ENCODE measurements around the gene NXPH1.
A peak's percentile ranks its signal among the peaks of the same experiment; 100 is the strongest.
"Not testable (repeated sequence)": the region's sequence is repeated elsewhere in the genome, so short reads cannot be mapped to it uniquely, and the experiment has no call there.

NXPH1 gene

GRCh38 chr7:8668627-8669500, 235.5 kb downstream of the NXPH1 start:
- no peaks in the 10 kb centered on the region for H3K27me3 ChIP-seq (replicated peaks; ENCODE audit: control insufficient read depth, insufficient read depth, low read length)
- no peak overlapping the region for H3K9ac ChIP-seq (ENCODE audit: low read length)
- peaks cover 11% of the 10 kb centered on the region for H3K9me3 ChIP-seq (ENCODE audit: control insufficient read depth, low read length)
- no peak for DNase-seq (ENCODE audit: low read depth)
- H3K36me3 ChIP-seq (ENCODE audit: control insufficient read depth, insufficient read depth, low read length, severe bottlenecking), result no peaks in the 10 kb centered on the region
- H3K4me1 ChIP-seq (ENCODE audit: control insufficient read depth, insufficient read depth, low read length), result no peaks in the 10 kb centered on the region
- H3K4me3 ChIP-seq (ENCODE audit: low read length), result no peak overlapping the region

GRCh38 chr7:8669501-8669851, 236.1 kb downstream of the NXPH1 start:
- Histone ChIP-seq H3K9me3 (ENCODE audit: control insufficient read depth, low read length) (peaks cover 11% of the 10 kb centered on the region), H3K4me3 (ENCODE audit: low read length) (no peak overlapping the region), H3K36me3 (ENCODE audit: control insufficient read depth, insufficient read depth, low read length, severe bottlenecking) (no peaks in the 10 kb centered on the region), H3K9ac (ENCODE audit: low read length) (no peak overlapping the region), H3K27me3 (replicated peaks; ENCODE audit: control insufficient read depth, insufficient read depth, low read length) (no peaks in the 10 kb centered on the region), H3K4me1 (ENCODE audit: control insufficient read depth, insufficient read depth, low read length) (no peaks in the 10 kb centered on the region)
- no peak for DNase-seq (ENCODE audit: low read depth)

DNA sequence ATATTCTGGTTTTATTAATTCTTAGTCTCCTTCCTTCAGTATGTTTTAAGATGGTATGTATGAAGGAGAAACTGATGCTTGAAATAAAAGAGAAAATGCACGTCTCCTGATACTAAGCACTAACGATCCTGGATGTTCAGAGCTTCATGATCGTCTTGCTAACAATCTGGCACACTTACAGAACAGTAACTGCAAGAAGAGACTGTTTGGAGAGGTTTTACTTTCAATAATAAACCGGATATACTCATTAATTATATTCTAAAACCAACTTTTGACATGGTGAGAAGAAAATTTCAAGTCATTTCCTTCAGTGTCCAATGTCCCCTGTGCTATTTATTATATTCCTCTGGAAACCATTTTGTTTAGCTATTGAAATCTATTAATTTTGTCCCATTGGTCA, 251.0 kb downstream of the NXPH1 start:
- Histone ChIP-seq H3K4me3 (ENCODE audit: low read length) (no peak overlapping the region), H3K36me3 (ENCODE audit: control insufficient read depth, insufficient read depth, low read length, severe bottlenecking) (no peaks in the 10 kb centered on the region), H3K9me3 (ENCODE audit: control insufficient read depth, low read length) (no peaks in the 10 kb centered on the region), H3K4me1 (ENCODE audit: control insufficient read depth, insufficient read depth, low read length) (no peaks in the 10 kb centered on the region), H3K9ac (ENCODE audit: low read length) (no peak overlapping the region), H3K27me3 (replicated peaks; ENCODE audit: control insufficient read depth, insufficient read depth, low read length) (no peaks in the 10 kb centered on the region)
- no peak for DNase-seq (ENCODE audit: low read depth)

GRCh38 chr7:8699875-8700624, 266.6 kb downstream of the NXPH1 start:
- Histone ChIP-seq H3K36me3 (ENCODE audit: control insufficient read depth, insufficient read depth, low read length, severe bottlenecking) (no peaks in the 10 kb centered on the region), H3K9me3 (ENCODE audit: control insufficient read depth, low read length) (peaks cover 3% of the 10 kb centered on the region), H3K4me1 (ENCODE audit: control insufficient read depth, insufficient read depth, low read length) (no peaks in the 10 kb centered on the region), H3K9ac (ENCODE audit: low read length) (no peak overlapping the region), H3K4me3 (ENCODE audit: low read length) (no peak overlapping the region), H3K27me3 (replicated peaks; ENCODE audit: control insufficient read depth, insufficient read depth, low read length) (no peaks in the 10 kb centered on the region)
- DNase-seq (ENCODE audit: low read depth), result no peak

GRCh38 chr7:8702807-8703206, 269.4 kb downstream of the NXPH1 start:
- no peak overlapping the region for H3K4me3 ChIP-seq (ENCODE audit: low read length)
- no peak overlapping the region for H3K9ac ChIP-seq (ENCODE audit: low read length)
- peaks cover 3% of the 10 kb centered on the region for H3K9me3 ChIP-seq (ENCODE audit: control insufficient read depth, low read length)
- no peaks in the 10 kb centered on the region for H3K4me1 ChIP-seq (ENCODE audit: control insufficient read depth, insufficient read depth, low read length)
- DNase-seq (ENCODE audit: low read depth), result no peak
- no peaks in the 10 kb centered on the region for H3K36me3 ChIP-seq (ENCODE audit: control insufficient read depth, insufficient read depth, low read length, severe bottlenecking)
- H3K27me3 ChIP-seq (replicated peaks; ENCODE audit: control insufficient read depth, insufficient read depth, low read length), result no peaks in the 10 kb centered on the region

GRCh38 chr7:8710124-8710523, 276.7 kb downstream of the NXPH1 start:
- Histone ChIP-seq H3K27me3 (replicated peaks; ENCODE audit: control insufficient read depth, insufficient read depth, low read length) (no peaks in the 10 kb centered on the region), H3K36me3 (ENCODE audit: control insufficient read depth, insufficient read depth, low read length, severe bottlenecking) (no peaks in the 10 kb centered on the region), H3K9ac (ENCODE audit: low read length) (no peak overlapping the region), H3K9me3 (ENCODE audit: control insufficient read depth, low read length) (no peaks in the 10 kb centered on the region), H3K4me3 (ENCODE audit: low read length) (no peak overlapping the region), H3K4me1 (ENCODE audit: control insufficient read depth, insufficient read depth, low read length) (no peaks in the 10 kb centered on the region)
- DNase-seq (ENCODE audit: low read depth), result no peak

GRCh38 chr7:8714791-8715190, 281.4 kb downstream of the NXPH1 start:
- no peaks in the 10 kb centered on the region for H3K27me3 ChIP-seq (replicated peaks; ENCODE audit: control insufficient read depth, insufficient read depth, low read length)
- H3K9ac ChIP-seq (ENCODE audit: low read length), result no peak overlapping the region
- H3K4me1 ChIP-seq (ENCODE audit: control insufficient read depth, insufficient read depth, low read length), result no peaks in the 10 kb centered on the region
- H3K4me3 ChIP-seq (ENCODE audit: low read length), result no peak overlapping the region
- no peaks in the 10 kb centered on the region for H3K36me3 ChIP-seq (ENCODE audit: control insufficient read depth, insufficient read depth, low read length, severe bottlenecking)
- no peak for DNase-seq (ENCODE audit: low read depth)
- no peaks in the 10 kb centered on the region for H3K9me3 ChIP-seq (ENCODE audit: control insufficient read depth, low read length)

- H3K4me1 ChIP-seq (ENCODE audit: control insufficient read depth, insufficient read depth, low read length), result no peaks in the 10 kb centered on the region
- DNase-seq (ENCODE audit: low read depth), result no peak
- H3K4me3 ChIP-seq (ENCODE audit: low read length), result no peak overlapping the region
- no peak overlapping the region for H3K9ac ChIP-seq (ENCODE audit: low read length)
- no peaks in the 10 kb centered on the region for H3K27me3 ChIP-seq (replicated peaks; ENCODE audit: control insufficient read depth, insufficient read depth, low read length)
- H3K9me3 ChIP-seq (ENCODE audit: control insufficient read depth, low read length), result no peaks in the 10 kb centered on the region
- no peaks in the 10 kb centered on the region for H3K36me3 ChIP-seq (ENCODE audit: control insufficient read depth, insufficient read depth, low read length, severe bottlenecking)
These were observed 285.7 kb downstream of the NXPH1 start for GRCh38 chr7:8719102-8719501.

DNA sequence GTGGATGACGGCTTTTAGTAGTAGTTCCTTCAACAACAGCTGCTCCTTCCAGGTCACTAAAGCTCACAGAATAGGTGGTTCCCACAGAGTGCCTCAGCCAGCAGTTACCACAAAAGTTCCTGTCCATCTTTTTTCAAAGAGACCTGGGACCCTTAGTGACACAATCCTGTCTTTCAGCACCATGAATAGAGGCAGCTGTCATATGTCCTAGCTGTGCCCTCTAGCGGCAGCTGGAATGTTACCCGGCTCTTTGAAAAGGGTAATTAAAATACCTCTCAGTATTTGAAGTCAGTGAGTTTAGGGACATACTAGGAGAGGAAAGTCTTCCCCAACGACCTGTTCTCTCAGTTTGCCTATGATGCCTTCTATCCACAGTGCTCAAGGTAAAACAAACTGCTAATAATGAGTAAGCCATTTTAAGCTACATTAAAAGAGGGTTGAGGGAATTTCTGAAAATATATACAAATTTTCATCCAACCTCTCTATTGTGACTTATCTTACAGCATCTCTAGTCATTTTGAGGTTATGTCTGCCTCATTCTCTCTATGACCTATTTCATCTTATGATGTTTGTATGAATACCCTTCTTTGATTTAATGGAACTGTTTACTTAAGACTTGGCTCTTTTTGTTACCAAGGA, 290.8 kb downstream of the NXPH1 start:
- DNase-seq (ENCODE audit: low read depth), result peak; percentile 1
- no peaks in the 10 kb centered on the region for H3K4me1 ChIP-seq (ENCODE audit: control insufficient read depth, insufficient read depth, low read length)
- no peaks in the 10 kb centered on the region for H3K36me3 ChIP-seq (ENCODE audit: control insufficient read depth, insufficient read depth, low read length, severe bottlenecking)
- H3K9me3 ChIP-seq (ENCODE audit: control insufficient read depth, low read length), result no peaks in the 10 kb centered on the region
- H3K27me3 ChIP-seq (replicated peaks; ENCODE audit: control insufficient read depth, insufficient read depth, low read length), result no peaks in the 10 kb centered on the region
- no peak overlapping the region for H3K4me3 ChIP-seq (ENCODE audit: low read length)
- no peak overlapping the region for H3K9ac ChIP-seq (ENCODE audit: low read length)

DNA sequence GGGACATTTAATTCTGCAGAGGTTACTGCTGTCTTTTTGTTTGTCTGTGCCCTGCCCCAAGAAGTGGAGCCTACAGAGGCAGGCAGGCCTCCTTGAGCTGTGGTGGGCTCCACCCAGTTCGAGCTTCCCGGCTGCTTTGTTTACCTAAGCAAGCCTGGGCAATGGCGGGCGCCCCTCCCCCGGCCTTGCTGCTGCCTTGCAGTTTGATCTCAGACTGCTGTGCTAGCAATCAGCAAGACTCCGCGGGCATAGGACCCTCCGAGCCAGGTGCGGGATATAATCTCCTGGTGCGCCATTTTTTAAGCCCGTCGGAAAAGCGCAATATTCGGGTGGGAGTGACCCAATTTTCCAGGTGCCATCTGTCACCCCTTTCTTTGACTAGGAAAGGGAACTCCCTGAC, 298.3 kb downstream of the NXPH1 start:
- not testable (repeated sequence) for H3K4me3 ChIP-seq (ENCODE audit: low read length); H3K27me3 ChIP-seq (replicated peaks; ENCODE audit: control insufficient read depth, insufficient read depth, low read length); H3K9ac ChIP-seq (ENCODE audit: low read length); H3K4me1 ChIP-seq (ENCODE audit: control insufficient read depth, insufficient read depth, low read length); DNase-seq (ENCODE audit: low read depth); H3K36me3 ChIP-seq (ENCODE audit: control insufficient read depth, insufficient read depth, low read length, severe bottlenecking); H3K9me3 ChIP-seq (ENCODE audit: control insufficient read depth, low read length)

GRCh38 chr7:8739837-8740236, 306.4 kb downstream of the NXPH1 start:
- H3K4me3 ChIP-seq (ENCODE audit: low read length), result no peak overlapping the region
- DNase-seq (ENCODE audit: low read depth), result no peak
- H3K27me3 ChIP-seq (replicated peaks; ENCODE audit: control insufficient read depth, insufficient read depth, low read length), result no peaks in the 10 kb centered on the region
- no peaks in the 10 kb centered on the region for H3K9me3 ChIP-seq (ENCODE audit: control insufficient read depth, low read length)
- no peak overlapping the region for H3K9ac ChIP-seq (ENCODE audit: low read length)
- no peaks in the 10 kb centered on the region for H3K4me1 ChIP-seq (ENCODE audit: control insufficient read depth, insufficient read depth, low read length)
- no peaks in the 10 kb centered on the region for H3K36me3 ChIP-seq (ENCODE audit: control insufficient read depth, insufficient read depth, low read length, severe bottlenecking)

Measured in adipocyte (in vitro differentiated cells).